Measurements from ENCODE around the gene ZNF784.

ZNF784 gene

DNA sequence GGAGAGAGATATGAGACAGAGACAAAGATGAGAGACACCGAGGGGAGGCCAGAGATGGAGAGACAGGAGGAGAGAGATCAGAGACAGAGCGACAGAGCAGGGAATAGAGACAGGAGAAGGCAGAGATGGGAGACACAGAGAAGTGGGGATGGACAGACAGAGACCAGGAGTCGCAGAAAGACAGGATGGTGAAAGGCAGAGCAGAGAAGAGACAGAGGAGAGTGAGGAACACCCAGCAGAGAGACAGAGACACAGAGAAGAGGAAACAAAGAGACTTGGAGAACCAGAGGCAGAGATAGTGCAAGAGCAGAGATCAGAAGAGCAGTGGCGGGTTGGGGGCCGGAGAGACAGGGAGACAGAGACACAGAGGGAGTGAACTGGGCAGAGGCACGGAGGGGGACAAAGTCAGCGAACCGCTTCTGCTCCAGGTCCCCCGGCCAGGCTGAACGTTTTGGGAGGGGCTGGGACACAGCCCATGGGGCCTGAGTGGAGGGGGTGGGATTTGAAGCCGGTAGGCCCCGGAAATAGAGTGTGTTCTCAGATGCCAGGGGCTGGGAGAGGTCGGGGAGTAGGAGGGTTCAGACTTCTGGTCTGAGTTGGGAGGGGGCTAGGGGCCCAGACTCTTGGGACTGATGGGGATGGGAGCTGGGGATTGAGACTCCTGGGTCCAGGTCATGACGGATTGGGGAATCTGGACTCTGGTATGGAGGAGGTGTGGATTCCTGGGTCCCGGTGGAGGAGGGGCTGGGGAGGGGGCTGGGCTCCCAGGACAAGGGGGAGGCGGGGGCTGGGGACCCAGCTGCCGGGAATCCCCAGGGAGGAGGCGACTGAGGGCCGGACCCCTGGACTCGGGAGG, 44.4 kb downstream of the ZNF784 start:
- Histone ChIP-seq H3K4me3 (ENCODE audit: low read length) (no peak overlapping the region), H4K20me1 (ENCODE audit: insufficient read depth, low read length) (no peaks in the 10 kb centered on the region), H3K9ac (ENCODE audit: low read length) (no peak overlapping the region), H3F3A (ENCODE audit: insufficient read depth, low read length) (no peaks in the 10 kb centered on the region), H3K4me2 (ENCODE audit: low read depth, low read length) (no peak overlapping the region), H3K27me3 (replicated peaks; ENCODE audit: insufficient read depth, low read length) (peaks cover 57% of the 10 kb centered on the region), H3K79me2 (ENCODE audit: low read length) (no peaks in the 10 kb centered on the region), H3K36me3 (replicated peaks; ENCODE audit: insufficient read depth, low read length) (no peaks in the 10 kb centered on the region), H3K9me3 (replicated peaks; ENCODE audit: insufficient read depth, low read length) (no peaks in the 10 kb centered on the region), H3K27ac (ENCODE audit: low read length) (no peak overlapping the region), H3K9me2 (replicated peaks; ENCODE audit: insufficient read depth, low read length) (no peaks in the 10 kb centered on the region), H2AFZ (ENCODE audit: low read length) (no peak overlapping the region), H3K4me1 (ENCODE audit: low read length) (no peaks in the 10 kb centered on the region)
- TF ChIP-seq EZH2phosphoT487 (IDR thresholded peaks at IDR 0.05; ENCODE audit: low read length) = no peak
- no peak for TF ChIP-seq EZH2 (optimal IDR thresholded peaks at IDR 0.05; ENCODE audit: low read depth, low read length)
- TF ChIP-seq, protein P1, sequence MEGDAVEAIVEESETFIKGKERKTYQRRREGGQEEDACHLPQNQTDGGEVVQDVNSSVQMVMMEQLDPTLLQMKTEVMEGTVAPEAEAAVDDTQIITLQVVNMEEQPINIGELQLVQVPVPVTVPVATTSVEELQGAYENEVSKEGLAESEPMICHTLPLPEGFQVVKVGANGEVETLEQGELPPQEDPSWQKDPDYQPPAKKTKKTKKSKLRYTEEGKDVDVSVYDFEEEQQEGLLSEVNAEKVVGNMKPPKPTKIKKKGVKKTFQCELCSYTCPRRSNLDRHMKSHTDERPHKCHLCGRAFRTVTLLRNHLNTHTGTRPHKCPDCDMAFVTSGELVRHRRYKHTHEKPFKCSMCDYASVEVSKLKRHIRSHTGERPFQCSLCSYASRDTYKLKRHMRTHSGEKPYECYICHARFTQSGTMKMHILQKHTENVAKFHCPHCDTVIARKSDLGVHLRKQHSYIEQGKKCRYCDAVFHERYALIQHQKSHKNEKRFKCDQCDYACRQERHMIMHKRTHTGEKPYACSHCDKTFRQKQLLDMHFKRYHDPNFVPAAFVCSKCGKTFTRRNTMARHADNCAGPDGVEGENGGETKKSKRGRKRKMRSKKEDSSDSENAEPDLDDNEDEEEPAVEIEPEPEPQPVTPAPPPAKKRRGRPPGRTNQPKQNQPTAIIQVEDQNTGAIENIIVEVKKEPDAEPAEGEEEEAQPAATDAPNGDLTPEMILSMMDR (IDR thresholded peaks at IDR 0.05; ENCODE audit: low read length) = no peak
- no peak for DNase-seq

DNA sequence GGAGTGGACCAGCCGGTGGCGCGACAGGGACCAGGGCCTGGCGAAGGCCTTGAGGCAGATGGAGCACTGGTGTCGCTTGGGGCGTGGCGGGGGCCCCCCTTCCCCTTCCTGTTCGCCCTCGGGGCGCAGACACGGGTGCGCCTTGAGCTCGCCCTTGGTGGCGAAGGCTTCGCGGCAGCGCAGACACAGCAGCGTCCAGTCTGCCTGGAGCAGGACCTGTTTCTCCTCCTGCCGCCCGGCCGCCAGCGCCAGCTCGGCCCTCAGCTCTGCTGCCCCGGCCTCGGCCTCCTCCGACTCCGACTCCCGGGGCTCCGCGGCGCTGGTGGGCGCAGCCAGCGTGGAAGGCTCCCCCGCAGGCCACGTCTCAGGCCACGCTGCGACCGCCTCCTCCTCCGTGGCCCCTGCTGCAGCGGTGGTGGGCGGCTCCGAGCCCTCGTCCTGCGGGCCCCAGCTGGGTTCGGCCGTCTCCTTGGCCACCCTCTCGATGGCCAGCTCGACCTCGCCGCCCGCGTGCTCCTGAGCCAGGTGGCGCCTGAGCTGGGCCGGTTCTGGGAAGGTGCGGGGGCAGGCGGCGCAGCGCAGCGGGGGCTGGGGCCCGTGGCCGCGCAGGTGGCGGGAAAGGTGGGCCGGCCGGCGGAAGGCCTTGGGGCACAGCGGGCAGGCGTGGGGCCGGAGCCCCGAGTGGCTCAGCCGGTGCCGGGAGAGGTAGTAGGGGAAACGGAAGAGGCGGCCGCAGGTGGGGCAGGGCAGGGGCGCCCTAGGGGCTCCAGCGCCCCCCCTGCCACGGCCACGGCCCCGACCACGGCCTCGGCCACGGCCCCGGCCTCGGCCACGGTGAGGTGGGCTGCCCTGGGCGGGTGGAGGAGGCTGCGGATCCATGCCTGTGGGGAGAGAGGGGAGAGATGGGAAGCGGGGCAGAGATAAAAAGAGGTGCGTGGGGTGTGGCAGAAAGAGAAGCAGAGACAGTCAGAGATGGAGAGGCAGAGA, 45.3 kb downstream of the ZNF784 start:
- H3K9me2 ChIP-seq (replicated peaks; ENCODE audit: insufficient read depth, low read length) = no peaks in the 10 kb centered on the region
- H3K36me3 ChIP-seq (replicated peaks; ENCODE audit: insufficient read depth, low read length) = no peaks in the 10 kb centered on the region
- H3F3A ChIP-seq (ENCODE audit: insufficient read depth, low read length) = no peaks in the 10 kb centered on the region
- H3K4me2 ChIP-seq (ENCODE audit: low read depth, low read length) = no peak overlapping the region
- no peaks in the 10 kb centered on the region for H4K20me1 ChIP-seq (ENCODE audit: insufficient read depth, low read length)
- no peak overlapping the region for H3K4me3 ChIP-seq (ENCODE audit: low read length)
- no peak overlapping the region for H3K27ac ChIP-seq (ENCODE audit: low read length)
- TF ChIP-seq EZH2 (optimal IDR thresholded peaks at IDR 0.05; ENCODE audit: low read depth, low read length) (no peak), EZH2phosphoT487 (IDR thresholded peaks at IDR 0.05; ENCODE audit: low read length) (no peak)
- TF ChIP-seq, protein P1 (IDR thresholded peaks at IDR 0.05; ENCODE audit: low read length) = no peak
- peaks cover 52% of the 10 kb centered on the region for H3K27me3 ChIP-seq (replicated peaks; ENCODE audit: insufficient read depth, low read length)
- H3K4me1 ChIP-seq (ENCODE audit: low read length) = no peaks in the 10 kb centered on the region
- H3K9me3 ChIP-seq (replicated peaks; ENCODE audit: insufficient read depth, low read length) = no peaks in the 10 kb centered on the region
- H3K9ac ChIP-seq (ENCODE audit: low read length) = no peak overlapping the region
- H3K79me2 ChIP-seq (ENCODE audit: low read length) = no peaks in the 10 kb centered on the region
- H2AFZ ChIP-seq (ENCODE audit: low read length) = no peak overlapping the region
- DNase-seq = no peak

GRCh38 chr19:55578031-55578760, 46.2 kb downstream of the ZNF784 start:
- Histone ChIP-seq H3K9ac (ENCODE audit: low read length) (no peak overlapping the region), H3K36me3 (replicated peaks; ENCODE audit: insufficient read depth, low read length) (no peaks in the 10 kb centered on the region), H3K4me2 (ENCODE audit: low read depth, low read length) (no peak overlapping the region), H3K9me3 (replicated peaks; ENCODE audit: insufficient read depth, low read length) (no peaks in the 10 kb centered on the region), H2AFZ (ENCODE audit: low read length) (no peak overlapping the region), H3K79me2 (ENCODE audit: low read length) (no peaks in the 10 kb centered on the region), H3K9me2 (replicated peaks; ENCODE audit: insufficient read depth, low read length) (no peaks in the 10 kb centered on the region), H3K27ac (ENCODE audit: low read length) (no peak overlapping the region), H3K27me3 (replicated peaks; ENCODE audit: insufficient read depth, low read length) (peaks cover 51% of the 10 kb centered on the region), H3K4me1 (ENCODE audit: low read length) (no peaks in the 10 kb centered on the region), H3F3A (ENCODE audit: insufficient read depth, low read length) (no peaks in the 10 kb centered on the region), H3K4me3 (ENCODE audit: low read length) (no peak overlapping the region), H4K20me1 (ENCODE audit: insufficient read depth, low read length) (no peaks in the 10 kb centered on the region)
- DNase-seq = no peak
- TF ChIP-seq EZH2 (optimal IDR thresholded peaks at IDR 0.05; ENCODE audit: low read depth, low read length) (no peak), EZH2phosphoT487 (IDR thresholded peaks at IDR 0.05; ENCODE audit: low read length) (no peak)
- TF ChIP-seq, protein P1 (IDR thresholded peaks at IDR 0.05; ENCODE audit: low read length) = no peak
